ENCODE data around the gene PDE2A. TPM values are rescaled to one million over a fixed set of nuclear protein-coding genes. Genes with fewer than 3 reads are reported as not detected.
"Not testable (repeated sequence)": the region's sequence is repeated elsewhere in the genome, so short reads cannot be mapped to it uniquely, and the experiment has no call there.

The PDE2A gene
- total RNA-seq, 1 donor from 2014 or later, result 1.4 TPM

DNA sequence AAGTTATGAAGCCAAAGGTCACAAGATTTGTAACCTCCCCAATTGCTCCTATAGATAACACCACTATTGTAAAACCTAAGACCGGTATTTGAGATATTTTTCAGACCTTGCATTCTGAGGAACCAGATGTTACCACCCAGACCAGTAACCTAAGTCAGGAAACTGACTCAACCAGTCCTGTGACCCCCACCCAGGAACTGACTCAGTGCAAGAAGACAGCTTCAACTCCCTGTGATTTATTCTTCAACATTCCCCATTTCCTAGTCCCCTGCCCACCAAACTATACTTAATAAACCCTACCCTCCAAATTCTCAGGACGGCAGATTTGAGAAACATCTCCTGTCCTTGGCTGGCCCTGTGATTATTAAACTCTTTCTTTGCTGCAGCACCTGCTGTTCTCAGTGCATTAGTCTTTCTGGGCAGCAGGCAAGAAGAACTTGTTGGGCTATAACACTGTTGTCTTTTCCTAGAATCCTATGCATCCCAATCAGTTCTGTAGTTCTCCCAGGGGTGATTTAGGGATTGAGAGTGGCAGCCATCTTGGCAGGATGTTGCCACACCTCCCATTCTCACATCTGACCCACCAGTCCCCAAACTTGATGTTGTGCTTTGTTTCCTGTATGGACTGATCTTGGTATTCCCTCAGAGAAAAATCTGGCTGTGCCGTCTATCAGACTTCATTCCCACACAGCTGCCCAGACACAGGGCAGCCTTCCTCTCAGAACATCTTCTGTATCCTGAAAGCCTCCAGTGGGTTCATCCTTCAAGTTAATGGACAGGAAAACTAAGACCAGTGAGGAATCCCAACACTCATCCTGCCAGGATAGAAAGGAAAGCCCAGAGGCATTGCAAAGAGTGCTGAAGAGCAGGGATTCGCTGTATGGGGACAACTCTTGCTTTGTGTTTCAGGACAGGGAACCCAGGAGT lies 104.0 kb downstream of the PDE2A start:
- CTCF ChIA-PET, result no interaction called here

DNA sequence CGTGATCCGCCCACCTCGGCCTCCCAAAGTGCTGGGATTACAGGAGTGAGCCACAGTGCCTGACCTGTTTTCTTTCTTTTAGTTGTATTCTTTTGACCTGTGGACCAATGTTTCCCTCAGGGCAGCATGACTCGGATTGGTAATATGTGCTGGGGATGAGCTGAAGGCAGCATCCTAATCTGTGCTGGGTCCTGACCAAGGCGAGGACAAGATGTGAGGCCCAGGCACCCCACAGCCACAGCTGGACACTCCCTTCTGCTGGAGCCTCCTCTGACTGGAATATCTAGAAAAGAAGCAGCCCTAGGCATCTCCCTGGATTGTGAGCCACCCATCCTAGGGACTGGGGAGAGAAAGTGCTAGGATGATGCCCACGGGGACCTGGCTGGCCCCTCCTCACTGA lies 105.4 kb downstream of the PDE2A start:
- Mint-ChIP-seq H3K9me3 (no peaks in the 10 kb centered on the region), H3K27ac (no peak overlapping the region), H3K36me3 (ENCODE audit: low read depth) (no peaks in the 10 kb centered on the region), H3K4me1 (peaks cover 3% of the 10 kb centered on the region), H3K4me3 (no peak overlapping the region), H3K27me3 (peaks cover 31% of the 10 kb centered on the region)
- ChIA-PET CTCF (no interaction called here), POLR2A (no interaction called here)
- TF ChIP-seq, protein P1, sequence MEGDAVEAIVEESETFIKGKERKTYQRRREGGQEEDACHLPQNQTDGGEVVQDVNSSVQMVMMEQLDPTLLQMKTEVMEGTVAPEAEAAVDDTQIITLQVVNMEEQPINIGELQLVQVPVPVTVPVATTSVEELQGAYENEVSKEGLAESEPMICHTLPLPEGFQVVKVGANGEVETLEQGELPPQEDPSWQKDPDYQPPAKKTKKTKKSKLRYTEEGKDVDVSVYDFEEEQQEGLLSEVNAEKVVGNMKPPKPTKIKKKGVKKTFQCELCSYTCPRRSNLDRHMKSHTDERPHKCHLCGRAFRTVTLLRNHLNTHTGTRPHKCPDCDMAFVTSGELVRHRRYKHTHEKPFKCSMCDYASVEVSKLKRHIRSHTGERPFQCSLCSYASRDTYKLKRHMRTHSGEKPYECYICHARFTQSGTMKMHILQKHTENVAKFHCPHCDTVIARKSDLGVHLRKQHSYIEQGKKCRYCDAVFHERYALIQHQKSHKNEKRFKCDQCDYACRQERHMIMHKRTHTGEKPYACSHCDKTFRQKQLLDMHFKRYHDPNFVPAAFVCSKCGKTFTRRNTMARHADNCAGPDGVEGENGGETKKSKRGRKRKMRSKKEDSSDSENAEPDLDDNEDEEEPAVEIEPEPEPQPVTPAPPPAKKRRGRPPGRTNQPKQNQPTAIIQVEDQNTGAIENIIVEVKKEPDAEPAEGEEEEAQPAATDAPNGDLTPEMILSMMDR (IDR thresholded peaks at IDR 0.05), result no peak
- ATAC-seq (ENCODE audit: low read depth) (no peak), DNase-seq (no peak)
- intact Hi-C loops (cut with micrococcal nuclease), result no loop called here

More for the DNA sequence above, 104.0 kb downstream of the PDE2A start:
- peaks cover 3% of the 10 kb centered on the region for H3K4me1 Mint-ChIP-seq
- intact Hi-C loops (cut with micrococcal nuclease), result loop anchor here (5.0 kb wide), 1 partner anchor 98 kb away; no protein-coding TSS in a partner anchor
- H3K27ac Mint-ChIP-seq, result no peak overlapping the region
- POLR2A ChIA-PET, result no interaction called here
- DNase-seq (no peak), ATAC-seq (ENCODE audit: low read depth) (no peak)
- H3K27me3 Mint-ChIP-seq, result peaks cover 43% of the 10 kb centered on the region
- H3K9me3 Mint-ChIP-seq, result no peaks in the 10 kb centered on the region
- no peak overlapping the region for H3K4me3 Mint-ChIP-seq
- TF ChIP-seq, protein P1 (IDR thresholded peaks at IDR 0.05), result no peak
- H3K36me3 Mint-ChIP-seq (ENCODE audit: low read depth), result no peaks in the 10 kb centered on the region

DNA sequence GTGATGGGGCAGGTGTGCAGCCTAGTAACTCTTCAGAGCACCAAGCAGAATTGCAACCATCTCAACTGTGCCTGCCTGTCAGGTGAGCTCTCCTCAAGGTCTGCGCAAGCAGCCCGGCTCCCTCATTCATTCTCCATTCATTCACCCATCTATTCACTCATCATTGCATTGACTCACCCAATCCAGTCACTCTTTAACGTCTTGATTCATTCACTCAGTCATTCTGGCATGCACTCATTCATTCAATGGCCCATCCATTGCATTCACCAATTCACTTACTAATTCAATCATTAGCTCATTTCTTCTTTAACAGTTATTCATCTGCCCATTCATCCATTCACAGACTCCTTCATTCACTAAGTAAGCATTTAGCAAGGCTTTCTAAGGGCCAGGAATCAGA lies 111.8 kb downstream of the PDE2A start:
- CTCF ChIA-PET, result no interaction called here
- DNase-seq (no peak), ATAC-seq (ENCODE audit: low read depth) (no peak)
- Mint-ChIP-seq H3K4me1 (no peaks in the 10 kb centered on the region), H3K27ac (no peak overlapping the region), H3K9me3 (no peaks in the 10 kb centered on the region), H3K4me3 (no peak overlapping the region), H3K27me3 (peaks cover 5% of the 10 kb centered on the region), H3K36me3 (ENCODE audit: low read depth) (no peaks in the 10 kb centered on the region)
- intact Hi-C loops (cut with micrococcal nuclease), result no loop called here
- TF ChIP-seq, protein P1 (IDR thresholded peaks at IDR 0.05), result no peak
- POLR2A ChIA-PET, result no interaction called here

DNA sequence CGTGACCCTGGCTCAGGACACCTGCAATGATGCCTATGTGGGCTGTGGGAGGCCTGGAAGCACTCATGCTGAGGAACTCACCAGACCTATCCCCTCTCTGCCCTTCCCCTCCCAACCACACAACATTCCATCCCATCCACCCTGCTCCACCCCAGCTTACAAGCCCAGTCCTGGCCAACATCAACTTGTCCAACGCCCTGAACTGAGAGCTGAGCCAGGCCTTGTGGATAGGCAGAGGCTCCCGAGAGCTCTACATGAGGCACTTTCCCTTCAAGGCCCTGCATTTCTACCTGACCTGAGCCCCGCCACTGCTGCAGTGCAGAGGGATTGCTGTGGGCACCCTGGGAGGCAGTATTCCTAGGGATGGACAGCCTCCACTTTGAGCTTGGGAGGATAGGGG lies 112.4 kb downstream of the PDE2A start:
- TF ChIP-seq, protein P1 (IDR thresholded peaks at IDR 0.05), result no peak
- ChIA-PET POLR2A (no interaction called here), CTCF (no interaction called here)
- Mint-ChIP-seq H3K27me3 (peaks cover 9% of the 10 kb centered on the region), H3K4me3 (no peak overlapping the region), H3K4me1 (no peaks in the 10 kb centered on the region), H3K36me3 (ENCODE audit: low read depth) (no peaks in the 10 kb centered on the region), H3K27ac (no peak overlapping the region), H3K9me3 (no peaks in the 10 kb centered on the region)
- intact Hi-C loops (cut with micrococcal nuclease), result no loop called here
- DNase-seq (no peak), ATAC-seq (ENCODE audit: low read depth) (no peak)

DNA sequence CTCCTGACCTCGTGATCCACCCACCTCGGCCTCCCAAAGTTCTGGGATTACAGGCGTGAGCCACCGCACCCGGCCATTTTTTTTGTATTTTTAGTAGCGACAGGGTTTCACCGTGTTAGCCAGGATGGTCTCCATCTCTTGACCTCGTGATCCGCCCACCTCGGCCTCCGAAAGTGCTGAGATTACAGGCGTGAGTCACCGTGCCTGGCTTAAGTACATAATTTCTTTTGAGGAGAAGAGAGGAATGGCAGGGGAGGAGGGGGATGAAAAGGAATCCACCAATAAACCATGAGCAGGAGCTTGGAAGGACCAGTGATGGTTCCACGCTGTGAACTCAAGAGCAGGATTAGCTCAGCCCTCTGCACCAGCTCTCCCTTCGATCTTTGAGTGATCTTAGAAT lies 113.4 kb downstream of the PDE2A start:
- intact Hi-C loops (cut with micrococcal nuclease); H3K9me3 Mint-ChIP-seq; H3K4me1 Mint-ChIP-seq; CTCF ChIA-PET; DNase-seq; ATAC-seq (ENCODE audit: low read depth); H3K36me3 Mint-ChIP-seq (ENCODE audit: low read depth); H3K4me3 Mint-ChIP-seq; POLR2A ChIA-PET; H3K27ac Mint-ChIP-seq: not testable (repeated sequence)
- peaks cover 13% of the 10 kb centered on the region for H3K27me3 Mint-ChIP-seq
